ENCODE measurements around the gene SRSF10. TPM values are rescaled to one million over a fixed set of nuclear protein-coding genes. Genes with fewer than 3 reads are reported as not detected.

Gene SRSF10
- total and polyA plus RNA-seq, 2 of the 8 experiments (the other 6 are each of a cell fraction or from before 2014, with no cell fraction given), result 155 to 194 TPM

GRCh38 chr1:24015221-24016210 is 35.4 kb upstream of the SRSF10 start:
- TF ChIP-seq SRF (IDR thresholded peaks at IDR 0.05; ENCODE audit: low read depth, low read length) (no peak), HDAC2 (IDR thresholded peaks at IDR 0.05; ENCODE audit: borderline replicate concordance in 1 of 2, low read depth in 2 of 2, low read length in 2 of 2) (no peak), E2F6 (IDR thresholded peaks at IDR 0.05) (no peak), CEBPB (IDR thresholded peaks at IDR 0.05; ENCODE audit: low read depth, low read length) (no peak), RAD21 (IDR thresholded peaks at IDR 0.05 in 1 of 2, conservative IDR thresholded peaks at IDR 0.05 in 1 of 2; ENCODE audit: low read depth in 2 of 2, low read length in 2 of 2) (no peak), JUND (IDR thresholded peaks at IDR 0.05; ENCODE audit: low read length) (no peak), HDAC6 (IDR thresholded peaks at IDR 0.05; ENCODE audit: low read depth, low read length) (no peak), CBX5 (IDR thresholded peaks at IDR 0.05; ENCODE audit: low read depth, low read length) (no peak), BACH1 (IDR thresholded peaks at IDR 0.05; ENCODE audit: low read length) (no peak)

More at GRCh38 chr1:24015221-24016210, 35.4 kb upstream of the SRSF10 start:
- Histone ChIP-seq H3K79me1 (ENCODE audit: low read depth, low read length) (no peaks in the 10 kb centered on the region), H4K8ac (ENCODE audit: extremely low read depth, insufficient read depth, low read length) (no peak overlapping the region), H2BK20ac (ENCODE audit: low read length) (no peak overlapping the region), H3K27ac (ENCODE audit: low read depth, low read length) (no peak overlapping the region), H2BK15ac (ENCODE audit: low read length) (no peak overlapping the region), H3K4ac (replicated peaks; ENCODE audit: insufficient read length, low read depth, low read length) (no peak overlapping the region), H3K27me3 (replicated peaks in 1 of 4; ENCODE audit: control insufficient read depth in 3 of 4, extremely low read depth in 1 of 4, insufficient read depth in 3 of 4, low read length in 3 of 4) (no peaks in the 10 kb centered on the region), H3K4me3 (ENCODE audit: extremely low read depth in 1 of 4, insufficient read depth in 2 of 4, low read depth in 3 of 4, low read length in 4 of 4) (no peak overlapping the region), H3K23me2 (ENCODE audit: low read depth, low read length) (no peaks in the 10 kb centered on the region), H4K20me1 (replicated peaks in 1 of 2; ENCODE audit: control insufficient read depth in 1 of 2, insufficient read depth in 2 of 2, low read length in 2 of 2) (no peaks in the 10 kb centered on the region), H3K9me3 (ENCODE audit: insufficient read depth in 2 of 2, low read depth in 1 of 2, low read length in 1 of 2) (no peaks in the 10 kb centered on the region), H3K9ac (replicated peaks in 1 of 4; ENCODE audit: extremely low read depth in 1 of 4, low read depth in 3 of 4, low read length in 3 of 4) (no peak overlapping the region), H2BK120ac (replicated peaks; ENCODE audit: low read depth, low read length) (no peak overlapping the region), H3K79me2 (ENCODE audit: control insufficient read depth in 1 of 2, insufficient read depth in 2 of 2, low read length in 2 of 2) (no peaks in the 10 kb centered on the region), H2BK12ac (ENCODE audit: low read depth, low read length) (no peak overlapping the region), H3K14ac (ENCODE audit: insufficient read length) (no peak overlapping the region), H2AFZ (ENCODE audit: low read length) (no peak overlapping the region), H3K4me1 (replicated peaks in 1 of 4; ENCODE audit: control insufficient read depth in 3 of 4, insufficient read depth in 4 of 4, low read length in 3 of 4) (peaks cover 0 to 4% (median 2%) of the 10 kb centered on the region in 4 experiments; a peak in 4 of 7 replicates), H4K5ac (ENCODE audit: insufficient read length, low read depth, low read length) (no peak overlapping the region), H3K56ac (replicated peaks; ENCODE audit: insufficient read length, low read depth, low read length) (no peak overlapping the region), H3K36me3 (ENCODE audit: control insufficient read depth in 2 of 4, insufficient read depth in 4 of 4, low read length in 3 of 4) (no peaks in the 10 kb centered on the region), H2AK5ac (ENCODE audit: low read depth, low read length) (no peak overlapping the region), H4K91ac (replicated peaks; ENCODE audit: insufficient read length, low read length) (no peak overlapping the region), H2BK5ac (ENCODE audit: low read depth, low read length) (no peak overlapping the region), H3K23ac (ENCODE audit: insufficient read length) (no peak overlapping the region), H3K4me2 (ENCODE audit: insufficient read depth in 1 of 2, low read depth in 2 of 2, low read length in 2 of 2) (no peak overlapping the region), H3K18ac (ENCODE audit: extremely low read depth, low read length) (no peak overlapping the region)
- no peak for FAIRE-seq
- no peak for DNase-seq (ENCODE audit: low read depth in 1 of 2, low spot score in 2 of 2)
- 85% methylated on average over 6 of the region's 6 CpGs; no CpG with 5 or more reads in 1 of the 2 experiments for WGBS, 2 experiments (ENCODE audit: extremely low coverage in 1 of 2, insufficient coverage in 1 of 2, insufficient read length in 1 of 2, insufficient replicate concordance in 2 of 2, low coverage in 1 of 2, low lambda C conversion rate in 2 of 2, missing lambda C conversion rate in 1 of 2)
- ChIA-PET POLR2A (ENCODE audit: partially characterized antibody) (interaction anchor here (0.6 to 1.6 kb wide), 4 partner anchors 13 to 56 kb away, joined by 3 to 4 read pairs (median 4); partner anchors contain the start of genes PNRC2 and SRSF10), CTCF (ENCODE audit: partially characterized antibody) (interaction anchor here (0.8 to 2.2 kb wide), 4 partner anchors 11 to 1540 kb away, joined by 3 to 7 read pairs (median 3); no protein-coding TSS in a partner anchor)

Data from H1 (cell line).